HG02642 (cell line): ENCODE results near the gene PARD3.

Experiments
- ATAC-seq: cut with Tn5 transposase; IDR thresholded peaks from one replicate; pipeline ENCODE4 v1.9.1; 2021; ENCODE audit warnings: mild to moderate bottlenecking; ENCODE audit not compliant: unreplicated experiment, poor library complexity

PARD3 gene

DNA sequence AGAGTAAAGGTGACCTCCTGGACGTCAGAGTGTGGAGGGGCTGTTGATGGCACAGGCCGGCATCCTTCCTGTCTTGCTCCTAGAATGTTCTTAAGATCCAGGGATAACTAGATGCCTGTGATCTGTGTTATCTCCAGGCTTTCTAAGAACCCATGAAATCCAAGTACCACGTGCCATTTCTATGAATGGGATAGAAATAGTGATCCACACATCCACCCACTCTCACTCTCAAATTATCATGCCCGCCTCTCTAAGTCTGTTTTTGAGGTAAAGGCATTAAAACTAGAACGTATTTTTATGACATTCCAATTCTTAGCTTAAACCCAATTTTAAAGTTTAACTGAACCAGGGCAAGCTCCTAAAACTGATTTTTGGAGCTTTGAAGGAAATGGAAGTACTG is 622.5 kb downstream of the PARD3 start:
- ATAC-seq = no peak

DNA sequence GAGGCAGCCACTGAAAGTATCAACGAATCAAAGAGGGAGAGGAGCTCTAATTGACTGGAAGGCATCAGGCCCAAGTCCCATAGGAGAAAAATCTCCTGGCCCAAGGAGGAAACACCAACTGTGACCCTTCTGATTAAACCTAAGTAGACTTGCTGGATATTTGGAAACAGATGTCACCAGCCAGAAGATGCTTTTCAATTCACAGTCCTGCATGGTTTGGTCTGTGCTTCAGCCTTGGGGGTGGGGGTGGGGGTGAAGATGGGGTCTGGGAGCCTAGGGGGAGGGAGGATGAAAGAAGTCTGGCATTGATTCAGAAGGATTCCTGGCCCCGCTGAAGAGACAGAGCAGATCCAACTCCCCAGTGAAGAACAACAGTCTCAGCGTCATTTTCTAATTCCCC is 623.7 kb downstream of the PARD3 start:
- no peak for ATAC-seq

DNA sequence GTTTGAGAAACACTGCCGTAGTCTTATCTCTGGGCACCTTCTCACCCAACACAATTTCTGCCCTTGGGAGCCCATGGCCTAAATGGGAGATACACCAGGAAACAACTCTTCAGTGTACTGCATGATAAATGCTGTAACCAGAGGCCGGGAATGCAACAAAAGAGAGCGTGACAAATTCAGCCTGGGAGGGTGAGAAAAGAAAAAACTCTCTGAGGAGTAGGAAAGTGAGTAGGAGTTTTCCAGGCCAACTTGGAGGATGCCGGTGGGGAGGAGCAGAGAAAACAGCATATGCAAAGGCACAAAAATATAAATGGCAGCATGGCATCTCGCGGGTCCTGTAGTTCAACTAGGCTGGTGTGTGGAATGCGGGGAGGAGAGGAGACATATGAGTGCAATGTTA is 624.5 kb downstream of the PARD3 start:
- ATAC-seq = no peak

DNA sequence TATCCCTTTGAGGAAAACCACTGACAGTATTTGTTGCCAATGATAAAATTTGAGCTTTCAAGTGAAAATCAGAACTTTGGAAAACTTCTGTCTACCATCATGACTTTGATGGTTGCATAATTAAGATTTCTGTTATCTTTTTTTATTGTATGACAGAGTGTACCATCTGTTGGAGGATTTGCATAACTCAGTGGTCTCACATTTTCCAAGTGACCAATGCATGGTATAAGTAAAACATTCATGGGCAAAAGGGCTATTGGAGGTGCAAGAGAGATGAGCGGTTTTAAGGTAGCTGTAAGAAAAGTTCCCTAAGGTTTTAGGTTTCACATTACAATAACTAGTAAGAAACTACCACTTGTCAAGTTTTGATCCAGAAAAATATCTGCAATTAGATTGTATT is 625.3 kb downstream of the PARD3 start:
- no peak for ATAC-seq

DNA sequence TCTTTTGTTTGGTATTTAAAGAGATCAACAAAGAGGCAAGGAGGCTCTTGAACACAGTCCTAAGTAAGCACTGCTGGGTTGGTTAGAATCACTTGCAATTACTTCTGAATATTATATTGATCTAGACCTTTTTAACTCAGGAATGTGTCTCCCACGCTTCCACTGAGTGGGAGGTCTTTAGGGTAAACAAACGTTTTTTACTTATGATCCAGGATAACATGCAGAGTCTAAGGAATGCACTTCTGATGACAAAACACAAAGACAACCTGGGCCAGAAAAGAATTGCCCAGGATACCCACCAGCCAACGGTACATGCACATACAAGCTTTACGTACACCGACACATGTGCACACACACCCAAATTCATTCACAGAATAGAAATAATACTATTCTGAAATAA is 626.9 kb downstream of the PARD3 start:
- no peak for ATAC-seq

DNA sequence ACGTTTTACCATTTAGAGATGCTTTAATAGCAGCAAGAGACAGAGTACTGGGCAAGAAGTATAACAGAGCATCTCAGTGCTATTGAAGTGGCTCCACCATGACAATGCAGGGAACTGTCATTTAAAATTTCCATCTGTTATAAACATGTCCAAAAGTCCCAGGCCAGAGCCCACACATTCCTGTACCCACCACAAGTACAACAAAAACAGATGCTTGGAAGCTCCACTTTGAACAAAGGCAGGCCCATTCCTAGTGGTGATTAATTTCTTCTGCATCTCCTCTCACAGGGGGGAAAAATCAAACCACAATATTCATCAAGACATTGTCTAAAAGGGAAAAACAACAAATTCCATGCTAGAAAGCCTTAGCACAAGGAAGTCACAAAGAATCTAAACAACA is 627.9 kb downstream of the PARD3 start:
- ATAC-seq = no peak

DNA sequence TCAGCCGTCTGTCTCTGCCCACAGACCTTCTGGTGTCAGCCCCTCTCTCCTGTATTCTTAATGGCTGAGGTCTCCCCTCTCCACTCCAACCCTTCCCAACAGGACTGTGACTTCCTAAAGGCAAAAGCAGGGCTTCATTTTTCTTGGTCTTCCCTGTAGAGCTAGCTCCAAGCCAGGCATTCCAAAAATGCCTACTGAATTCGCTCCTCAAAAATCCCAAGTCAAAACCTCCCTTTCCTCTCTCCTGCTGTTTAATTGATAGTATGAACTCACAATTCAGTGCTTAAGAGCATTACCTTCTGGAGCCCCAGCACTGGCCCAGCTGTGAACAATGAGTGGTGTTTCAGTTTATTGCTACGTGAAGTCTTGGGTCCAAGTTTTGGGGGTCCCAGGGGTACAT is 628.4 kb downstream of the PARD3 start:
- ATAC-seq = no peak

DNA sequence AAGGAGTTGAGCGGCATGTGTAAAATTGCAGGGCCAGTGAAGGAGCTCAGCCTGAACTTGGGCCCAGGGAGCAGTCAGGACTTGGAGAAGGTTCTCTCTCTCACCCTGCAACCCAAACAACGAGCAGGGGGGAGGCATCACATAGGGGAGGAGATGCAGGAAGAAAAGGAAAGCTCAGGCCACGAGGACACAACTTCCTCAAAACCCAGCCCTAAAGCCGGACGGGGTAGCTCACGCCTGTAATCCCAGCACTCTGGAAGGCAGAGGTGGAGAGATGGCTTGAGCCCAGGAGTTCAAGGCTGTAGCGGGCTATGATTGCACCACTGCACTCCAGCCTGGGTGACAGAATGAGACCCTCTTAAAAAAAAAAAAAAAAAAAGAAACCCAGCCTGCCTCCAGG is 629.1 kb downstream of the PARD3 start:
- ATAC-seq = no peak

DNA sequence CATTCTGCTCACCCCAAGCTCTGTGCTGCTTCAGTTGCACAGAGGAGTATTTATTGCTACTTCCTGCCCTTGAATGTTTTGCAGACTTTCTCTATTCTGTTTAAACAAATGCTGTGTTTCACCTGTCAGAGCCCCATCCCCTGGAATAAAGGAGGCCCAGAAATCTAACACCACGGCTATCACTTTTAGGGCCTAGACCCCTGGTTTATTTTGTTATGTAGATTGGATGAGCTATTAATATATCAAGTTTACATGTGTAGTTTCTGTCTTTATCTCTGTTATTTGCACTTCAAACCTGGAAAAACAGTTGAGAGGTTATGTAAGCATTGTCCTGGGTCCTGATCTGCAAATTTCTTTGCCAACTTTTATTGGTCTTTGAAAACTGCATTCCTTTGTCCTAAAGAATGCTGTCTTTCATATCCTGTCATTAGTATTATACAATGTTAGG is 630.1 kb downstream of the PARD3 start:
- no peak for ATAC-seq

DNA sequence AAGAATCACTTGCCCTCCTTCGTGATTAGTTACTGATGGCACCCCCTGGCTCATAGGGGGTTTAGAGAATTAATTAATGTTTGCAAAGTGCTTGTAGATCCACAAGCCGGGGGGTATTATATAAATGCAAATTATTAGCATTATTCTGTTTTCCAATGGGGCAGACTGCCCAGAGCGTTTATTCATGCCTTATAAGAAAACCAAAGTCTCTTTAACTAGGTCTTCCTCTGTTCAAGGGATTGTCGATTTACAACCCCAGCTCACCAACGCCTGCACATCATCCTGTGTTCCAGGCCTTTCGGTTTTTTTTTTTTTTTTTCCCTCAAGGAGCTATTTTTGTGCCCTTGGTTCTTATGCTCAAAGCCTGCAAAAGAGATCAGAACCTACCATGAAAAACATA is 630.7 kb downstream of the PARD3 start:
- ATAC-seq = no peak

DNA sequence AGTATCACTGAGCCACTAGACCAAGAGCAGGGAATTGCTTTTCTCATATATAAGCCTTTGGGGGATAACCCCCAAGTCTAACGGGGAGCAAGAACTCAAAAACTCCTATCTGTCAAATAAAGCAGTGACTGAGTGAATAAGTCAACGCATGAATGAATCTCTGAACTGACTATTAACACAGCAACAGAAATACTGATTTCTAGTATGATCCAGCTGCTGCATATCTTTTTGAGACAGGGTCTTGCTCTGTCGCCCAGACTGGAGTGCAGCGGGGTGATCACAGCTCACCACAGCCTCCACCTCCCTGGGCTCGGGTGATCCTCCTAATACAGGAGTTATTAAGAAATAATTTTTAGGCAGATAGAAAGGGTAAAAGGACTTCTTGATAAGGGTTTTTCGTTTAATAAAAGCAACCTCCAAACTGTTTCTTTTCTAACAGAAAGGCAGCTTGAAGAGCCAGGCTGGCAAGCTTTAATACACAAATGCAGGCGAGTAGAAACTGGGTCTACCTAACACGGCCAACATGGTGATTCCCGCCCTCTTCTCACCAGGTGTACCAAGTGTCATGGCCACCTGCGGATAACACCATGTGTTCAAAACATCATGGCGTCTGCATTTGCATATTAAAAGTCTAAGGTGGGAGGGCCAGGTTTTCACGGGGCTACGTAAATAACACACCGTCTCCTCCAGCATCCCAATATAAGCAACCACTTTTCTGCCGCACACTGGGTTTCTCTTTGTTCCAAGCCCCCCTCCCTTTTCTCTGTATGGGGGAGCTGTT is 631.9 kb downstream of the PARD3 start:
- ATAC-seq = no peak

DNA sequence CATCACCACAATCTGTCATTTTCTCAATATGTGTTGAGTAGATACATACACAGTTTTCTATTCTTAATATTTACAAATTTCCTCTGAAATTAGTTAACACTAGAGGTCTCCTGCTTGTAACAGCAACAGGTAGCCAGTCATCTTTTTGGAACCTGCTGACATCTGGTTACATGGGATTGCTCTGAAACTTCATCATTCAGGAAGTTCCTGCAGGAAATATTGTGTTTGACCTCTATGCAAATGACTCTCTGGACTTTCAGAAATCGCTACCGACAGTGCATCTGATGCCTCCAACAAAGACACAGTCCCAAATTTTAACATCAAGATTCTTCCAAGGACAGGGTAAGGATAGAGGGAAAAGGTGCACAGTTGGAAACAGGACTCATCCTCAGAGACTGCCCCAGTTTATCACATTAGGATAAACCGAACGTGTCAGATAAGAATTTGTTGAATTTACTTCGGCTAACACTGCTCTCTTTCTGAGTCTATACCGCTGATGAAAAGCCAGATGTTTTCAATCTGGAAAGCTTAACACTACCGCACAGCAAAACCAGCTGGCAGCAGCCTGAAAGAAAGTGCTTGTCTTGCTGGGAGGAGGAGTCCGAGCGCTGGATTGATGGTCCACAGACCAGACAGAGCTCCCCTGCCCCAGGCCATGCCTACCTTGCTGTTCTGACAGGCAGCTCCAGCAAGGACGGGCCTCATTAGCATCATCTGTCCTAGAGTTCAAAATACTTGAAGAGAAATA is 633.4 kb downstream of the PARD3 start:
- no peak for ATAC-seq

DNA sequence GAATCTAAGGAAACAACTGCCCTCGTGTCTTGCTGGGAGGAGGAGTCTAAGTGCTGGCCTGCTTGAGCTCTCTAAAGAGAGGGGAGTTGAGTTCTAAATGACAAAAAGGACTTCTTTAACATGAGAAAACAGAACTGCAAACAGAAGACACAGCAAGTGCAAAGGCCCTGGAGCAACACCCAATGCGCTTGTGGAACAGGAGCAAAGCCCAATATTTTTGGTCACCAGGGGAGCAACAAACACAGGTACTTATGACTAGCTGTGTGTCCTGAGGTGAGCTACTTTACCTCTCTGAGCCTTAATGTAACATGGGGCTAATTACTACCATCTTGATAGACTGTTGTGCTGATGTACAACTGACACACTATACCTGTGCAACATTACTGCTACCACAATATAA is 634.3 kb downstream of the PARD3 start:
- no peak for ATAC-seq

DNA sequence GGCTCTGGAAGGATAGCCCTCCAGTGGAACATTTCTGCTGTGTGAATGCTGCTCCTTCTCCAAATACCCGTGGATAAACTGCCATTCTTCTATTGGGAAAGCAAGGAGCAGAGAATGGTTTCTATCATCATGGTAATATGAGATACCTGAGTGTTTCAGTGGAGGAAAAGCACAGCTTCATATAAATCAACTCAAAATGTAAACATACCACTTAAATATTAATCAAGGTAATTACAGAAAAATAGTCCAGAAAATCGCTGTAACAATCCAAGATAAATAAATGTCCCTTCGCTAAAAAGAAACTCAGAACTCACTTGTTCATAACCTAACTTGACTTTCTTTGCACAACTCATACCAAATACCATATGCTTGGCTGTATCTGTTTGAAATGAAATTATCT is 635.8 kb downstream of the PARD3 start:
- no peak for ATAC-seq

DNA sequence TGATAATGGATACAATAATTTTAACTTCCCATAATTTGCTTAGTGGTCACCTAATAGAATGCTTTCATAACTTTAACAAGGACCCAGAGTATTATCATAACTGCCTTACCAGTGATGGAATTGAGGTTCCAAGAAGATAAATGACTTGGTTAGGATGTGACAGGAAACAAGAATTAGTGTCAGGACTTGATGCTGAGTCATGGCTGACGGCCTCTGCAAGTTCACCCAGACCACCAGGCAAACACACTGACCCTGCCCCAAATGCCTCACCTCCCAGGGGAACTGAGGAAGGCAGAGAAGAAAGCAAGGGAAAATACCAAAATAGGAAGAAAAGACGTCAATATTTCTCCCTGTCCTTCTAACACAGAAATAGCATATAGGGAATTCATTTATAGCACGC is 636.3 kb downstream of the PARD3 start:
- no peak for ATAC-seq

DNA sequence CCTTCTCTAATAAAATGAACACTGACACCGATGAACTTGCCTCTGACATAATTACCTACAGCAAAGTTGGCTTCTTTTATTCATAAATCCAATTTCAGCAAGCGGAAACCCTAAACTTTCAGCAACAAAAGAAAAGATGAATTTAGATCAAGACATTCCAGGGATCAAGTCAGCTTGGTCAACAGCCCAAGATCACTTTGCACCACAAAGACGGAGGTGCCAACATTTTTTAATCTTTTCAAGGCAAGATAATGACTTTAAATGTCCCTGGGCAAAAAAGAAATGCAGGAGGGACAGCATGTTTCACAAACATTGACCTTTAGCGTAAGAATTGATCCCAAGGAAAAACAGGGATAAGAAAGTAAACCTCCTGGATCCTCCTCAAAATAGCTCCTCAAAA is 636.9 kb downstream of the PARD3 start:
- ATAC-seq = no peak

DNA sequence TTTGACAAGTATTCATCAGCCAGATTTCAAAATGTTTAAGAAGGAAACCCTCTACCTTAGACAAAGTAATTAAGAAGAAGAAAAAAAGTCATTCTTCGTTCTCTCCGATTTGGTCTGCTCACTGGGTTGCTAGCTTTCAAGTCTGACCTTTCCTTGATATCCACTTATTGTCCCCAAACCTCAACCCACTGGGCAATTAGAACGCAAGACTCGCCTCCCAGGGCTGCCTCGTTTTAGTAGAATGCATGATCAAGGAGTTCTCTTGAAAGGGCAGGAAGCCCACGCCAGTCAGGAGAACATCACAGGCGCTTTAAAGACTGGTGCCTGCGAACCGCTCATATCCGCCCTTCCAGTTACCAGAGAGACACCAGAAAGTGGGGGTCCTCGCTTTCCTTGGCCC is 637.7 kb downstream of the PARD3 start:
- ATAC-seq = no peak

DNA sequence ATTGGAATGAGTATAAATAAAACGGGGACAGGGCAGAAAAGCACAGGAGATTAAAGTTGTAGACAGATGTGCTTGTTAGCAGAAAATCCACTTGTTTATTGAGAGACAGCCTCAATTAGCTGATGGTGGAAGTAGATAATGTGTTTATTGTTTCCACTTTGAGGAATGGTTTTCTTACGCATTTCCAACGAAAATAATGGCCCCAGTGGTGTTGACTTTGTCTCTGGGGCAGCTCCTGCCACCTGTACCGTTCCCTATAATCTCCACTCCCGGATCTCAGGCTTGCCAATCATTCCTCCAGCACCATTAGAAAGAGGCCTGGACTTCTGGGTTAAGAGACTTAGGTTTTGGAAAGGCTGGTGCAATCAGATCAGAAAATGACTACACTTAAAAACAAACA is 638.7 kb downstream of the PARD3 start:
- no peak for ATAC-seq

DNA sequence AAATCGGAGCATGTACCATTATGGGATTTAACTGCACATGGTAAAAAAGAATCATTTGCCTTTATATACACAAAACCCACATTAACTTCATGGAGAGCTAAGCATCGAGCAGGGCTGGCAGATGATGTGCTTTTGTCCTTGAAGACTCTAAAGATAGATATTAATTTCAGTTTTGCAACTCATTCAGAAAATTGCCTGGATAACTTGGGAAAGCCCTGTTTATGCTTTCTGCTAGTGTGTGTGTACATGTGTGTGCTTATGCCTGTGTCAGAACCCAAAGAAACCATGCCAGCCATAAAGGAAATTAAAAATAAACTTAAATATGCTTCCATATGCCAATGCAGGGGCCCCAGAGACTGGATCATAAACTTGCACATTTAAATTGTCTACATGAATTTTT is 640.0 kb downstream of the PARD3 start:
- ATAC-seq = no peak

DNA sequence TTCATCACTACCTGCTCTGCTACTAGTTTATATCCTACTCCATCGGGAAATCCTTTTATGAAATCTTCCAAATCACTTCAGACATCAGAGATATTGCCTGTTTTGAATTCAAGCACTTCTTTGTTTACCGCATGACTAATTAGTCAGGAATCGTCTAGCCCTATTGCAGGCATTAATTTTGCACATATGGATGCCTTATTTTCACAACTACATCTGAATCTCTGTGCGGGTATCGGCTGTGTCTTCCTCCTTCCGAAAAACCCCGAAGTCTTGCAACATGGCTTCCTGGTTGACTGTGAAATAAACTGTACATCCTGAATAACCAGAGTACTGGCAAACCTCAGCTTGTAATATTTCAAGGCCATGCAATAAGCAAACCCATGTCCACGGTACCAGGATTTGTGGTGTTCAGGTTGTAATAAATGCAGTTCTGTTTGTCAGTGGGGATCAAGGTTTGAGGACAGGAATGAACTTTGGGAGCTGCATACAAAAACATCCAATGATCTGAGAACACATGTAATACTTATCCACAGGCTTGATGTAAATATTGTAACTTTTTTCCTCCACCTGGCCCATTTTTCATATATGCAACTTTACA is 642.1 kb downstream of the PARD3 start:
- no peak for ATAC-seq

DNA sequence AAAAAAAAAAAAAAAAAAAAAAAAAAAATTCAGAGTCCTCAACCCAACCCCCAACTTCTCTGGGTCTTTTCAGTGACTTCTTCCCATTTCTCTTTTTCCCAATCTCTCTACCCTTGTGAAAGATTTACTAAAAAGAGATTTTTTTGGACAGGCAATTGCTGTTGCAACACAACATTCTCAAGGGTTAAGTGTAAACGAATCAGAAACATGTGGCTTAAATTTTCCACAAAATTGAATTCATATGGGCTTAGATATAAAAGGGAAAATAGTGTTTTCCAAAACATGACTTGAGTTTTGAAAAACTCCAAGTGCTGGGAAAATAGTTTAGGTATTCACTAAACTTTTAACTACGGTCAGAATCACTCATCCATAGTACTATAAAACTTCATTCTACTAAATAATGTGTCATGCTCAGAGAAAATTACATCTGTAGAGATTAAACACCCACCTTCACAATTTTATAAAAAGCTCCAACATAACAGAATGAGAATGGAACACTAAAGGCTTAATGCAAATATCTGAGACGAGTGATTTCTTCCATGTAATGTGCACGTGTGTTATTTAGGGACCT is 643.1 kb downstream of the PARD3 start:
- ATAC-seq = no peak
